Stomach (tissue), 9 donors: ENCODE results near the gene MPP1. TPM values are rescaled to one million over a fixed set of nuclear protein-coding genes. Genes with fewer than 3 reads are reported as not detected.

Experiments used
- DNase-seq, 2 donors: peaks; one replicate each; pipeline versions ENCODE4 v3.0.0 to v3.0.0-alpha.2; 2013 to 2019
- H3K27ac ChIP-seq, 5 donors: fragments of 200-600 bp in 4 of 5; sonication (generic) in 4 of 5; one replicate each; pipeline ENCODE4 v1.5.1; 2013 to 2019; ENCODE audit warnings: mild to moderate bottlenecking in 1 of 5, moderate library complexity in 1 of 5
- H3K27me3 ChIP-seq, 3 donors: fragments of 200-600 bp; sonication (generic); one replicate each; pipeline ENCODE4 v1.5.1; 2017 to 2019; ENCODE audit warnings: mixed run types in 1 of 3
- H3K36me3 ChIP-seq, 4 donors: fragments of 200-600 bp; sonication (generic); 1 replicate in 3 of 4; 2 replicates in 1 of 4; pipeline ENCODE4 v1.5.1; 2016 to 2019
- H3K4me1 ChIP-seq, 4 donors: fragments of 200-600 bp; sonication (generic); one replicate each; pipeline ENCODE4 v1.5.1; 2016 to 2019
- H3K4me3 ChIP-seq, 4 donors: fragments of 200-600 bp; sonication (generic) in 3 of 4; one replicate each; pipeline ENCODE4 v1.5.1; 2016 to 2019; ENCODE audit warnings: mild to moderate bottlenecking in 1 of 4
- H3K9me3 ChIP-seq, 4 donors: fragments of 200-600 bp; sonication (generic); one replicate each; pipeline ENCODE4 v1.5.1; 2016 to 2019
- CTCF ChIP-seq, 7 experiments: fragments of 450-650 bp in 4 of 7; fragments of 200-600 bp in 3 of 7; sonication (generic) in 3 of 7; IDR thresholded peaks; one replicate each; pipeline ENCODE4 v1.5.1; 2016 to 2019; ENCODE audit warnings: antibody characterized with exemption in 7 of 7, control low read depth in 2 of 7, mild to moderate bottlenecking in 1 of 7
- EP300 ChIP-seq: sonication (generic); formaldehyde crosslinking; IDR thresholded peaks from one replicate; pipeline ENCODE4 v1.6.1; 2017; ENCODE audit warnings: antibody characterized with exemption
- POLR2A ChIP-seq, 4 donors: fragments of 450-650 bp; IDR thresholded peaks; one replicate each; pipeline ENCODE4 v1.6.1; 2016; ENCODE audit warnings: antibody characterized with exemption in 4 of 4, control low read depth in 2 of 4, mild to moderate bottlenecking in 1 of 4, moderate library complexity in 1 of 4
- POLR2AphosphoS5 ChIP-seq, 3 donors: sonication (generic); formaldehyde crosslinking; IDR thresholded peaks; one replicate each; pipeline ENCODE4 v1.6.1; 2016; ENCODE audit warnings: antibody characterized with exemption in 3 of 3
- WGBS, 5 donors: extraction: QIAGEN DNeasy Blood & Tissue Kit in 3 of 5; methylation state at CpG; one replicate each; pipeline versions ENCODE4 v1.1.5 to v1.1.7; 2013 to 2018; 5-methylcytosine and 5-hydroxymethylcytosine counted together
- intact Hi-C: fragments of 100-400 bp; cut with DNase I; formaldehyde crosslinking; loops from one replicate; pipeline ENCODE4 v1.15.1; 2023; ENCODE audit warnings: low total_unique reads
- polyA plus RNA-seq, 3 donors: library from polyadenylated mRNA; stranded (reverse); fragments of 200-250 nt; gene quantifications; one replicate each; pipeline ENCODE4 v1.2.3, GENCODE V29; 2013
- total RNA-seq, 5 donors: library from RNA; depleted of rRNA; stranded (reverse); fragments of >200 nt; gene quantifications; one replicate each; pipeline versions ENCODE4 v1.1.0 to v1.2.3, GENCODE V29; 2014 to 2016
- donor health status: healthy with polysubstance abuse.
- donor health status: Bipolar disorder and iron deficiency.
- donor health status: healthy.

MPP1 gene
- total and polyA plus RNA-seq, 8 donors = 3.5 to 26.4 (median 9.1) TPM

GRCh38 chrX:154793084-154793795 lies 12.0 kb downstream of the MPP1 start:
- H3K36me3 ChIP-seq = no peaks in the 10 kb centered on the region
- TF ChIP-seq POLR2A (IDR thresholded peaks at IDR 0.05) = no peak
- TF ChIP-seq POLR2AphosphoS5 (IDR thresholded peaks at IDR 0.05) = no peak
- no peak for TF ChIP-seq EP300
- no peak for TF ChIP-seq CTCF (IDR thresholded peaks at IDR 0.05)
- no peak overlapping the region for H3K4me3 ChIP-seq
- no peaks in the 10 kb centered on the region for H3K9me3 ChIP-seq
- H3K27me3 ChIP-seq = no peaks in the 10 kb centered on the region
- intact Hi-C loops = no loop called here
- H3K27ac ChIP-seq = no peak overlapping the region
- WGBS, 5 donors = 68 to 75% (median 72%) methylated on average over 7 of the region's 7 CpGs
- no peak for DNase-seq
- peaks cover 0 to 19% (median 2%) of the 10 kb centered on the region in 4 donors for H3K4me1 ChIP-seq

- WGBS, 5 donors = 75 to 85% (median 81%) methylated on average over 8 of the region's 8 CpGs
Measured at GRCh38 chrX:154791939-154792338, 13.3 kb downstream of the MPP1 start.

GRCh38 chrX:154791467-154791866 lies 13.8 kb downstream of the MPP1 start:
- H3K27ac ChIP-seq = no peak overlapping the region
- TF ChIP-seq POLR2A (IDR thresholded peaks at IDR 0.05) (no peak), EP300 (no peak), POLR2AphosphoS5 (IDR thresholded peaks at IDR 0.05) (no peak), CTCF (IDR thresholded peaks at IDR 0.05) (no peak)
- H3K4me3 ChIP-seq = no peak overlapping the region
- no peaks in the 10 kb centered on the region for H3K27me3 ChIP-seq
- intact Hi-C loops = no loop called here
- H3K9me3 ChIP-seq = no peaks in the 10 kb centered on the region
- H3K36me3 ChIP-seq = no peaks in the 10 kb centered on the region
- WGBS, 5 donors = 37 to 57% (median 56%) methylated on average over 4 of the region's 4 CpGs
- peaks cover 0 to 14% (median 2%) of the 10 kb centered on the region in 4 donors for H3K4me1 ChIP-seq
- no peak for DNase-seq

More at GRCh38 chrX:154791939-154792338, 13.3 kb downstream of the MPP1 start:
- Histone ChIP-seq H3K4me1 (peaks cover 0 to 17% (median 2%) of the 10 kb centered on the region in 4 donors), H3K9me3 (no peaks in the 10 kb centered on the region), H3K27me3 (no peaks in the 10 kb centered on the region), H3K27ac (no peak overlapping the region), H3K36me3 (no peaks in the 10 kb centered on the region), H3K4me3 (no peak overlapping the region)
- intact Hi-C loops = no loop called here
- DNase-seq = no peak
- TF ChIP-seq EP300 = no peak
- TF ChIP-seq POLR2A (IDR thresholded peaks at IDR 0.05) = no peak
- TF ChIP-seq CTCF (IDR thresholded peaks at IDR 0.05) = no peak

- no peaks in the 10 kb centered on the region for H3K4me1 ChIP-seq
- no peaks in the 10 kb centered on the region for H3K9me3 ChIP-seq
- H3K4me3 ChIP-seq = no peak overlapping the region
- peaks cover 0 to 15% (median 8%) of the 10 kb centered on the region in 4 donors for H3K36me3 ChIP-seq
- WGBS, 5 donors = 44 to 59% (median 48%) methylated on average over 6 of the region's 6 CpGs
- intact Hi-C loops = no loop called here
- no peaks in the 10 kb centered on the region for H3K27me3 ChIP-seq
- no peak for DNase-seq
- TF ChIP-seq CTCF (IDR thresholded peaks at IDR 0.05) (no peak), EP300 (no peak), POLR2AphosphoS5 (IDR thresholded peaks at IDR 0.05) (no peak), POLR2A (IDR thresholded peaks at IDR 0.05) (no peak)
- no peak overlapping the region for H3K27ac ChIP-seq
Measured at GRCh38 chrX:154785716-154786115, 19.6 kb downstream of the MPP1 start.
